Muscle layer of duodenum (tissue), 2 donors: ENCODE measurements around the gene DNMT3L.

ENCODE experiments used
- H3K27ac ChIP-seq: one replicate; pipeline ENCODE4 v1.7.0; 2013; ENCODE audit warnings: mild to moderate bottlenecking, low read length
- H3K27me3 ChIP-seq: one replicate; pipeline ENCODE4 v1.7.0; 2013; ENCODE audit warnings: low read depth, mild to moderate bottlenecking, control low read depth, low read length
- H3K36me3 ChIP-seq, 2 donors: one replicate each; pipeline ENCODE4 v1.7.0; 2013; ENCODE audit warnings: low read length in 2 of 2, control low read depth in 1 of 2, mild to moderate bottlenecking in 1 of 2; ENCODE audit not compliant: insufficient read depth in 2 of 2, control insufficient read depth in 1 of 2
- H3K4me1 ChIP-seq, 2 donors: one replicate each; pipeline ENCODE4 v1.7.0; 2013; ENCODE audit warnings: low read length in 2 of 2, mild to moderate bottlenecking in 2 of 2, control low read depth in 1 of 2, moderate library complexity in 1 of 2; ENCODE audit not compliant: insufficient read depth in 2 of 2, control insufficient read depth in 1 of 2
- H3K4me3 ChIP-seq, 2 donors: one replicate each; pipeline ENCODE4 v1.7.0; 2013; ENCODE audit warnings: low read length in 2 of 2, low read depth in 1 of 2, mild to moderate bottlenecking in 1 of 2
- H3K9me3 ChIP-seq, 2 donors: one replicate each; pipeline ENCODE4 v1.7.0; 2013; ENCODE audit warnings: low read length in 2 of 2, control low read depth in 1 of 2, mild to moderate bottlenecking in 1 of 2; ENCODE audit not compliant: control insufficient read depth in 1 of 2
- donor health status: healthy.

DNMT3L gene

GRCh38 chr21:44293551-44294231 is 32.0 kb upstream of the DNMT3L start:
- H3K4me1 ChIP-seq = peaks cover 0 to 17% of the 10 kb centered on the region in 2 donors
- no peaks in the 10 kb centered on the region for H3K27me3 ChIP-seq
- no peak overlapping the region for H3K27ac ChIP-seq
- H3K4me3 ChIP-seq = no peak overlapping the region
- H3K9me3 ChIP-seq = no peaks in the 10 kb centered on the region
- H3K36me3 ChIP-seq = no peaks in the 10 kb centered on the region

GRCh38 chr21:44292812-44293195 is 31.1 kb upstream of the DNMT3L start:
- no peaks in the 10 kb centered on the region for H3K27me3 ChIP-seq
- no peak overlapping the region for H3K4me3 ChIP-seq
- H3K27ac ChIP-seq = no peak overlapping the region

GRCh38 chr21:44291936-44292811 is 30.5 kb upstream of the DNMT3L start:
- Histone ChIP-seq H3K36me3 (no peaks in the 10 kb centered on the region), H3K9me3 (no peaks in the 10 kb centered on the region), H3K27ac (no peak overlapping the region), H3K27me3 (no peaks in the 10 kb centered on the region), H3K4me3 (no peak overlapping the region), H3K4me1 (peaks cover 0 to 10% of the 10 kb centered on the region in 2 donors)

More at GRCh38 chr21:44292812-44293195, 31.1 kb upstream of the DNMT3L start:
- no peaks in the 10 kb centered on the region for H3K9me3 ChIP-seq
- no peaks in the 10 kb centered on the region for H3K36me3 ChIP-seq
- peaks cover 0 to 14% of the 10 kb centered on the region in 2 donors for H3K4me1 ChIP-seq

DNA sequence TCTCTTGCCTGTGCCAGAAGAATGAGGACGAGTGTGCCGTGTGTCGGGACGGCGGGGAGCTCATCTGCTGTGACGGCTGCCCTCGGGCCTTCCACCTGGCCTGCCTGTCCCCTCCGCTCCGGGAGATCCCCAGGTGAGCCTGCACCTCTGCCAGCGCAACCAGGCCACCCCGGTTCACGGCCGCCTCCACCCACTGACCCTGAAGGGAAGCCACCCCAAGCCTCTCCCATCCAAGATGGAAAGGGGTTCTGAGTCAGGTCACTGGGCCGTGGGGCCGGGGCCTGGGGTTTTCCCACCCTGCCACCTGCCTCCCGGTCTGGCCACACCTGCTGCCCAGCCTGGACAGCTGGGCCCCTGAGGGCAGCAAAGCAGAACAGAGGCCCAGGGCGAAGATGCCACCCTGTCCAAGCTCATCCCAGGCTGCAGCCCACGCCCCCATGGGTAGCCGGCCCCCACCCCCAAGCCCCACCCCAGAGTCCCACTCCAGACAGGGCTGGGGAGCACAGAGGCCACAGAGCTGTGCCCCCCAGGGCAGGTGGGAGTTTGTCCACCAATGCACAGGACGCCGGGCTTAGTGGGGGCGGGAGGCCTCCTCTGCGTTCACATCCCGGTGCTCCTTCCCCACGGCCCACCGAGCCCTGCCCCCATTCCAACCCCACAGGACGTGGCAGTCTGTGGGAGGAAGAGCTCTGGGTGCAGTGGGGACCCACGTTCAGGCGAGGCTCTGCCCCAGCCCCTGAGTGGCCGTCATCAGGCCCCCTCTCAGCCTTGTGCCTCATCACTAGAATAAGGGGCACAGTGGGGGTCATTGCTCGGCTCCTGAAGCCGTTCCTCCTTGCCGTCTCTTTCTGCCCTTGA is 29.6 kb upstream of the DNMT3L start:
- Histone ChIP-seq H3K4me1 (peaks cover 0 to 9% of the 10 kb centered on the region in 2 donors), H3K27me3 (no peaks in the 10 kb centered on the region)

DNA sequence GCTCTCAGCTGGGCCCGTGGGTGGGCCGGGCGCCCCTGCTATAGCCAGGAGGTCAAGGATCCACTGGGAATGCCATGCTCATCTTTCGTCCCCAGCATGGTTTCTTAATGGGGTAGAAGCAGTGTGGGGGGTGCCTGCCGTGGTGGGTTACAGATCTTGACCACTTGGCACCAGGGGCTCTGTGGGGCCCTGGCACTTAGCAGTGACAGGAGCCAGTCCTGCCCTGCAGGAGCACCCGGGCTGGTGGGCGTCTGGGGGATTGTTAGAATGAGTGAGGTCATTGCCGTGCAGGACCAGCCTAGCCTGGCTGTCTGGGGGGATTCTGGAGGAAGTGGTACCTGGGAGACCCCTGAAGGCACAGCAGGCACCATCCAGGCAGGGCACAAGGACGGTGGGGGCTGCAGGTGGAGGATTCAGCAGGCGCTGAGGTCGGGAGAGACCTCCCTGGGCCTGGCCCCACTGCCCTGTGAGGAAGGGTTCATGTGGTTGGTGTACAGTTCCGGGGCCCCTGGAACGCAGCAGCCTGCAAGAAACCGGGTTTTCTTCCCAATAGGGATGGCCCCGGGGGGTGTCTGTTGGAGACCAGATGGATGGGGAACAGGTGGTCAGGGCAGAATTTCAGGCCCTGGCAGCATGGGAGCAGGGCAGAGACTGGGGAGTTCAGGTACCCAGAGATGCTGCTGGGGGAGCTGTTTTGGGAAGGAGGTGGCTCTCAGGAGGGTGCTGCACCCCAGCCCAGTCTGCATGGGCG is 28.8 kb upstream of the DNMT3L start:
- no peaks in the 10 kb centered on the region for H3K9me3 ChIP-seq
- no peak overlapping the region for H3K4me3 ChIP-seq
- no peaks in the 10 kb centered on the region for H3K27me3 ChIP-seq
- H3K4me1 ChIP-seq = peaks cover 0 to 12% of the 10 kb centered on the region in 2 donors
- no peak overlapping the region for H3K27ac ChIP-seq
- H3K36me3 ChIP-seq = no peaks in the 10 kb centered on the region

More for the DNA sequence above, 29.6 kb upstream of the DNMT3L start:
- Histone ChIP-seq H3K36me3 (no peaks in the 10 kb centered on the region), H3K9me3 (no peaks in the 10 kb centered on the region), H3K27ac (no peak overlapping the region), H3K4me3 (no peak overlapping the region)

GRCh38 chr21:44289381-44290010 is 27.8 kb upstream of the DNMT3L start:
- no peak overlapping the region for H3K27ac ChIP-seq
- no peaks in the 10 kb centered on the region for H3K36me3 ChIP-seq
- H3K4me3 ChIP-seq = no peak overlapping the region
- no peaks in the 10 kb centered on the region for H3K27me3 ChIP-seq
- no peaks in the 10 kb centered on the region for H3K9me3 ChIP-seq
- H3K4me1 ChIP-seq = peaks cover 0 to 8% of the 10 kb centered on the region in 2 donors

DNA sequence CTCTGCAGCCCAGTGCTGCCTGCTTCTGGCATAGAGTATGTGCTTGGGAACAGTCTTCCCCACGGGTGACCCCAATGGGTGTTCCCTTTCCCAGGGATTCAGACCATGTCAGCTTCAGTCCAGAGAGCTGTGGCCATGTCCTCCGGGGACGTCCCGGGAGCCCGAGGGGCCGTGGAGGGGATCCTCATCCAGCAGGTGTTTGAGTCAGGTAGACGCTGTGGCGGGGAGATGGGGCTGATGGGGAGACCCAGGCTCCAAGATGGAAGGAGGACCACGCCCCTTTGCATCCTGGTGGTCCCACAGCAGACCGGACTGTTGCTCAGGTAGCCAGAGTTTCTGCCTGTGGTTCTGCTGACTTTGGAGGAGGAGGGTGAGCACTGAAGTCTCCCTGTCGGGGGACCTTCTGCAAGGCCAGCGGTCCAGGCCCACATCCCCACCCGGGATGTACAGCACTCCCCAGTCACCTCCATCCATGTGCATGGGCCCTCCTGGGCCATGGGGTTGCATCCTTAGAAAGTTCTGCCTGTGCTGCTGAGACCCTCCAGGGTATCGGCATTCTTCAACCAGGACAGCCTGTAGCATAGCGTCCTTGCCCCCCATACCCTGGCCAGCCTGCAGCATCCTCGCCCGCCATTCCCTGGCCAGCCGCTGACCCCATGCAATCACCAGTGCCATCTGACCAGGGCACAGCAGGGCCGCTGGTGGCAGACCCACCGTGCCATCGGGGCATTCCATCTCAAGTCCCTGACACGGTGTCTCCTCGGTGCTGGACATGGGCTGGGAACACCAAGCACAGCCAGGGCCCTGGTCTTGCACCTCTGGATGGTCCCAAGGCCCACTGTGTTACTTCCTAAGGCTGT is 26.8 kb upstream of the DNMT3L start:
- Histone ChIP-seq H3K27me3 (no peaks in the 10 kb centered on the region), H3K27ac (no peak overlapping the region), H3K4me3 (no peak overlapping the region), H3K36me3 (no peaks in the 10 kb centered on the region), H3K9me3 (no peaks in the 10 kb centered on the region), H3K4me1 (peaks cover 0 to 5% of the 10 kb centered on the region in 2 donors)

- Histone ChIP-seq H3K27ac (no peak overlapping the region), H3K9me3 (no peaks in the 10 kb centered on the region), H3K36me3 (no peaks in the 10 kb centered on the region), H3K27me3 (no peaks in the 10 kb centered on the region), H3K4me3 (no peak overlapping the region), H3K4me1 (peaks cover 0 to 5% of the 10 kb centered on the region in 2 donors)
Observed at GRCh38 chr21:44286716-44287632, 25.3 kb upstream of the DNMT3L start.

GRCh38 chr21:44286086-44286715 is 24.5 kb upstream of the DNMT3L start:
- Histone ChIP-seq H3K36me3 (no peaks in the 10 kb centered on the region), H3K9me3 (no peaks in the 10 kb centered on the region), H3K4me1 (peaks cover 0 to 5% of the 10 kb centered on the region in 2 donors), H3K27me3 (no peaks in the 10 kb centered on the region), H3K4me3 (peak overlapping the region in 1 of 2 donors; percentile 41), H3K27ac (no peak overlapping the region)
